ENCODE results near the gene THOC5. TPM values are rescaled to one million over a fixed set of nuclear protein-coding genes. Genes with fewer than 3 reads are reported as not detected.

THOC5 gene
- total RNA-seq, 1 donor from 2014 or later, result 44.8 TPM

- no peak for DNase-seq (ENCODE audit: low spot score in 2 of 2, unreplicated experiment in 2 of 2)
- Mint-ChIP-seq H3K4me1 (no peaks in the 10 kb centered on the region), H3K27me3 (ENCODE audit: low read depth) (no peaks in the 10 kb centered on the region), H3K4me3 (no peak overlapping the region), H3K9me3 (no peaks in the 10 kb centered on the region), H3K27ac (no peak overlapping the region), H3K36me3 (peaks cover 38% of the 10 kb centered on the region)
- TF ChIP-seq CTCF (IDR thresholded peaks at IDR 0.05; ENCODE audit: unreplicated experiment), result no peak
Observed at GRCh38 chr22:29511126-29511862, 42.3 kb downstream of the THOC5 start.

GRCh38 chr22:29510542-29510941 is 43.0 kb downstream of the THOC5 start:
- no peak overlapping the region for H3K4me3 Mint-ChIP-seq
- H3K9me3 Mint-ChIP-seq, result no peaks in the 10 kb centered on the region
- H3K36me3 Mint-ChIP-seq, result peaks cover 35% of the 10 kb centered on the region
- no peaks in the 10 kb centered on the region for H3K27me3 Mint-ChIP-seq (ENCODE audit: low read depth)
- H3K4me1 Mint-ChIP-seq, result no peaks in the 10 kb centered on the region
- no peak overlapping the region for H3K27ac Mint-ChIP-seq
- TF ChIP-seq CTCF (IDR thresholded peaks at IDR 0.05; ENCODE audit: unreplicated experiment), result no peak
- no peak for DNase-seq (ENCODE audit: low spot score in 2 of 2, unreplicated experiment in 2 of 2)

GRCh38 chr22:29509815-29510214 is 43.7 kb downstream of the THOC5 start:
- H3K27ac Mint-ChIP-seq, result no peak overlapping the region
- no peaks in the 10 kb centered on the region for H3K4me1 Mint-ChIP-seq
- H3K27me3 Mint-ChIP-seq (ENCODE audit: low read depth), result no peaks in the 10 kb centered on the region
- no peak overlapping the region for H3K4me3 Mint-ChIP-seq
- no peak for DNase-seq (ENCODE audit: low spot score in 2 of 2, unreplicated experiment in 2 of 2)
- H3K9me3 Mint-ChIP-seq, result no peaks in the 10 kb centered on the region
- TF ChIP-seq CTCF (IDR thresholded peaks at IDR 0.05; ENCODE audit: unreplicated experiment), result no peak
- H3K36me3 Mint-ChIP-seq, result peaks cover 38% of the 10 kb centered on the region

- Mint-ChIP-seq H3K4me3 (no peak overlapping the region), H3K4me1 (no peaks in the 10 kb centered on the region), H3K36me3 (peaks cover 37% of the 10 kb centered on the region), H3K27ac (no peak overlapping the region), H3K9me3 (no peaks in the 10 kb centered on the region), H3K27me3 (ENCODE audit: low read depth) (no peaks in the 10 kb centered on the region)
- DNase-seq (ENCODE audit: low spot score in 2 of 2, unreplicated experiment in 2 of 2), result no peak
- TF ChIP-seq CTCF (IDR thresholded peaks at IDR 0.05; ENCODE audit: unreplicated experiment), result no peak
Observed at GRCh38 chr22:29509298-29509697, 44.3 kb downstream of the THOC5 start.

GRCh38 chr22:29503811-29504372 is 49.7 kb downstream of the THOC5 start:
- peak overlapping the region; percentile 85 for H3K27ac Mint-ChIP-seq

More at GRCh38 chr22:29503811-29504372, 49.7 kb downstream of the THOC5 start:
- H3K4me1 Mint-ChIP-seq, result peaks cover 8% of the 10 kb centered on the region
- no peaks in the 10 kb centered on the region for H3K9me3 Mint-ChIP-seq
- no peak for TF ChIP-seq CTCF (IDR thresholded peaks at IDR 0.05; ENCODE audit: unreplicated experiment)
- no peak for DNase-seq (ENCODE audit: low spot score in 2 of 2, unreplicated experiment in 2 of 2)
- H3K27me3 Mint-ChIP-seq (ENCODE audit: low read depth), result no peaks in the 10 kb centered on the region
- no peak overlapping the region for H3K4me3 Mint-ChIP-seq
- H3K36me3 Mint-ChIP-seq, result peaks cover 35% of the 10 kb centered on the region
